Measurements from ENCODE around the gene TMEM131. TPM values are rescaled to one million over a fixed set of nuclear protein-coding genes. Genes with fewer than 3 reads are reported as not detected.

TMEM131 gene
- total RNA-seq, 1 donor from 2014 or later = 31.7 TPM

DNA sequence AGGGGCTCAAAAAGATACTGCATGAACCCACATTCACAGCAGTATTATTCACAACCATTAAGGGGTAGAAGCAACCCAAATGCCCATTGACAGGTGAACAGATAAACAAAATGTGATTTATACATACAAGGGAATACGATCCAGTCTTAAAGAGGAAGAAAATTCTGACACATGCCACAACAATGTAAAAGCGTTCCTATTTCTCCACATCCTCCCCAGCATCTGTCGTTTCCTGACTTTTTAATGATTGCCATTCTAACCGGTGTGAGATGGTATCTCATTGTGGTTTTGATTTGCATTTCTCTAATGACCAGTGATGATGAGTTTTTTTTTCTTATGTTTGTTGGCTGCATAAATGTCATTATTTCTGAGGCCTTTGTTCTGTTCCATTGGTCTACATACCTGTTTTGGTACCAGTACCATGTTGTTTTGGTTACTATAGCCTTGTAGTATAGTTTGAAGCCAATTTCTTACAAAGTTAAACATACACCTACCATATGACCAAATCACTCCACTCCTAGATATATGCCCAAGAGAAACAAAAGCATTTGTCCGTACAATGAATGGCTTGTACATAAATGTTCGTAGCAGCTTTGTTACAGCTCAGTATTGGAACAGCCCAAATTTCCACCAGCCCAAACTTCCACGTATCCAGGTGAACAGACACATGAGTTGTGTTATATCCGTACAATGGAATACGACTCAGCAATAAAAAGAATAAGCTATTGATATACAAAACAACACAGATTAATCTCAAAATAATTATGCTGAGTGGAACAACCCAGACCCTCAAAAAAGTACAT is 85.1 kb downstream of the TMEM131 start:
- no peaks in the 10 kb centered on the region for H3K27me3 Mint-ChIP-seq (ENCODE audit: unreplicated experiment)
- peak overlapping the region; percentile 23 for H3K4me3 Mint-ChIP-seq (ENCODE audit: unreplicated experiment)
- H3K36me3 Mint-ChIP-seq (ENCODE audit: low read depth, unreplicated experiment) = no peaks in the 10 kb centered on the region
- H3K4me1 Mint-ChIP-seq (ENCODE audit: unreplicated experiment) = peaks cover 19% of the 10 kb centered on the region
- H3K27ac Mint-ChIP-seq (ENCODE audit: unreplicated experiment) = no peak overlapping the region
- no peaks in the 10 kb centered on the region for H3K9me3 Mint-ChIP-seq (ENCODE audit: unreplicated experiment)
- TF ChIP-seq, protein P1, sequence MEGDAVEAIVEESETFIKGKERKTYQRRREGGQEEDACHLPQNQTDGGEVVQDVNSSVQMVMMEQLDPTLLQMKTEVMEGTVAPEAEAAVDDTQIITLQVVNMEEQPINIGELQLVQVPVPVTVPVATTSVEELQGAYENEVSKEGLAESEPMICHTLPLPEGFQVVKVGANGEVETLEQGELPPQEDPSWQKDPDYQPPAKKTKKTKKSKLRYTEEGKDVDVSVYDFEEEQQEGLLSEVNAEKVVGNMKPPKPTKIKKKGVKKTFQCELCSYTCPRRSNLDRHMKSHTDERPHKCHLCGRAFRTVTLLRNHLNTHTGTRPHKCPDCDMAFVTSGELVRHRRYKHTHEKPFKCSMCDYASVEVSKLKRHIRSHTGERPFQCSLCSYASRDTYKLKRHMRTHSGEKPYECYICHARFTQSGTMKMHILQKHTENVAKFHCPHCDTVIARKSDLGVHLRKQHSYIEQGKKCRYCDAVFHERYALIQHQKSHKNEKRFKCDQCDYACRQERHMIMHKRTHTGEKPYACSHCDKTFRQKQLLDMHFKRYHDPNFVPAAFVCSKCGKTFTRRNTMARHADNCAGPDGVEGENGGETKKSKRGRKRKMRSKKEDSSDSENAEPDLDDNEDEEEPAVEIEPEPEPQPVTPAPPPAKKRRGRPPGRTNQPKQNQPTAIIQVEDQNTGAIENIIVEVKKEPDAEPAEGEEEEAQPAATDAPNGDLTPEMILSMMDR (IDR thresholded peaks at IDR 0.05; ENCODE audit: unreplicated experiment) = no peak
- DNase-seq (ENCODE audit: low spot score) = no peak

DNA sequence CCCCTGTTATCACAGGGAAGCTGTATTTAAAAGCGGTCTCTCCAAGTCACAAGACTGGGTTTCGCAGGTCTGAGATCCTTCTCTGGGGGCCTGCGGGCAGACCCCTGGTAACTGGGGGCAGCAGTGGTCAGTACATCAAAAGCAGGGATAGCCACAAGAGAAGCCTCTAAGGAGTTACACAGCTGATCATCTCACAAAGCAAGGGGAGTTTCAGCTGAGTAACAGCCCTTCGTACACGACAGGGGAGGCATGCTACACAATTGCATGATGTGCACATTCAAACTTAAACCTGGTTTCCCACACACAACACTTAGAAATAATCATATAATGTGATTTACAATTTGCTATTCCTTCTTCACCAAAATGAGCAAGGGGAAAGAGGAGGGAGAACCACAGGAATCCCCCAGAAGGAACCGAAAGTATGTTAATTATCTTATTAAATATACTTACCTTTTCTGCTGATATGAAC is 87.5 kb downstream of the TMEM131 start:
- Mint-ChIP-seq H3K4me1 (ENCODE audit: unreplicated experiment) (peaks cover 7% of the 10 kb centered on the region), H3K27ac (ENCODE audit: unreplicated experiment) (no peak overlapping the region), H3K4me3 (ENCODE audit: unreplicated experiment) (no peak overlapping the region)

DNA sequence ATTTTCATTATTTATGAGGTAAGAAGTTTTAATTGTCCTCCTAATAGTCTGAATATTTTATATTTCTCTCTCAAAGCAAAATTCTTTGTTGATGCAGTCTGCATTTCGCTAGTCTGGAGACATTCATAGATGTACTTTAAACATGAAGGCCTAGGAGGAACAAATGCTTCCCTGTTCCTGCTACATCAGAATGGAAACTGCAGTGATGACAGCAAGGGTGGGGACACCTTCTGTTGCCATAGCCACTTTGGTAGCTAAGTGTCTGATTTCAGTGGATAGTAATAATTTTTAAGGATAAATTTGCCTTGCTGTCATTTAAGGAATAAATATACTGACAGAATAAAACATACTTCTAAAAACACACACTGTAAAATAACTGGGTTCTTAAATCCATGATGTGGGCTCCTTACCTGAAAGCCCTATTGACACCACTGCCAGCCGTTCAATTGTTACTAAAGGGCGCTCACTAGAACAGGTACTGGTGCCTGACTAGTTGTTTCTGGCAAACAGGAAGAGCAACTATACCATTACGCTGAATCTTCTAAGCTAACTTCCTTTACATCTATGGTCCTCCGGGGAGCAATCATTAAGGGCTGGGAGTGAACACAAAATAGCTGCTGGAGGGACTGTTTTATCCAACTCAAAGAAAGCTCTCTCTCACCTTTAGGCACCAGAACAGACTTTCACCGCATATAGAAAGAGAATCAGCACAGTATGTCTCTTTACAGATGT is 88.2 kb downstream of the TMEM131 start:
- H3K9me3 Mint-ChIP-seq (ENCODE audit: unreplicated experiment) = no peaks in the 10 kb centered on the region
- no peak overlapping the region for H3K27ac Mint-ChIP-seq (ENCODE audit: unreplicated experiment)
- DNase-seq (ENCODE audit: low spot score) = no peak
- H3K27me3 Mint-ChIP-seq (ENCODE audit: unreplicated experiment) = no peaks in the 10 kb centered on the region
- H3K4me1 Mint-ChIP-seq (ENCODE audit: unreplicated experiment) = peaks cover 7% of the 10 kb centered on the region
- no peaks in the 10 kb centered on the region for H3K36me3 Mint-ChIP-seq (ENCODE audit: low read depth, unreplicated experiment)
- TF ChIP-seq, protein P1 (IDR thresholded peaks at IDR 0.05; ENCODE audit: unreplicated experiment) = no peak
- H3K4me3 Mint-ChIP-seq (ENCODE audit: unreplicated experiment) = no peak overlapping the region

More for the DNA sequence above, 87.5 kb downstream of the TMEM131 start:
- Mint-ChIP-seq H3K9me3 (ENCODE audit: unreplicated experiment) (no peaks in the 10 kb centered on the region), H3K27me3 (ENCODE audit: unreplicated experiment) (no peaks in the 10 kb centered on the region), H3K36me3 (ENCODE audit: low read depth, unreplicated experiment) (no peaks in the 10 kb centered on the region)
- TF ChIP-seq, protein P1 (IDR thresholded peaks at IDR 0.05; ENCODE audit: unreplicated experiment) = no peak
- no peak for DNase-seq (ENCODE audit: low spot score)

DNA sequence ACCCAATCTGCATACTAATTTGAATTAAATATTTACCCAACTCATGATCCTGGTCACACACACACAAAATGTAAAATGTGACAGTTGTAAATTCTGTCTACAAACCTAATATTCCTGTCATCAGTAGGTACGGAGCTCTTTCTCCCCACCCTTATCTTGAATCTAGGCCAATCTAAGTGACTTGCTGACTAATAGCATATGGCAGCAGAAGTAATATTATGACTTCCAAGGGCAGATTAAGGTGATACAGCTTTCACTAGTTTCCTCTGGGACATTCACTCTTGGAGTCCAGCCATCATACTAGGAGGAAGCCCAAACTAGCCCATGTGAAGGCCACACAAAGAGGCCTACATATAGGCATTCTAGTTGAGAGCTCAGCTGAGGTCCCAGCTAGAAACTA is 89.4 kb downstream of the TMEM131 start:
- Mint-ChIP-seq H3K27me3 (ENCODE audit: unreplicated experiment) (no peaks in the 10 kb centered on the region), H3K4me1 (ENCODE audit: unreplicated experiment) (peaks cover 7% of the 10 kb centered on the region), H3K36me3 (ENCODE audit: low read depth, unreplicated experiment) (no peaks in the 10 kb centered on the region), H3K4me3 (ENCODE audit: unreplicated experiment) (no peak overlapping the region), H3K9me3 (ENCODE audit: unreplicated experiment) (no peaks in the 10 kb centered on the region), H3K27ac (ENCODE audit: unreplicated experiment) (no peak overlapping the region)
- TF ChIP-seq, protein P1 (IDR thresholded peaks at IDR 0.05; ENCODE audit: unreplicated experiment) = no peak
- DNase-seq (ENCODE audit: low spot score) = no peak

DNA sequence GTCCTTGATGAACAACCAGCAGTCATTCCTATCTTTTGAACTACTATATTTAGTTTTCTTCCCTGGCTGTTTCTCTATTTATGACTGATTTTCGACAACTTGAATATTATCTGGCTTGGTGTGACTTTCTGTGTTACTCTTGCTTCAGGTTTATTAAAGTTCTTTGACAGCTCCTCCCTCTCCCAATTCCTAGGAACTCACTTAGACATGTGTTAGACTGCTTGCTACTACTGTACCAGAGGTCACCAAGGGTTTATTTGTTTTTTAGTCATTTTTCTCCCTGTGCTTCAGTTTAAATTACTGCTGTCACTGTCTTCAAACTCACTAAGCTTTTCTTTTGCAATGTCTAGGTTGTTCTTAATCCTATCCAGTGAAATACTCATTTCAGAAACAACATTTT is 90.5 kb downstream of the TMEM131 start:
- Mint-ChIP-seq H3K4me3 (ENCODE audit: unreplicated experiment) (no peak overlapping the region), H3K36me3 (ENCODE audit: low read depth, unreplicated experiment) (no peaks in the 10 kb centered on the region), H3K9me3 (ENCODE audit: unreplicated experiment) (no peaks in the 10 kb centered on the region), H3K4me1 (ENCODE audit: unreplicated experiment) (peaks cover 7% of the 10 kb centered on the region), H3K27me3 (ENCODE audit: unreplicated experiment) (peaks cover 1% of the 10 kb centered on the region), H3K27ac (ENCODE audit: unreplicated experiment) (no peak overlapping the region)
- TF ChIP-seq, protein P1 (IDR thresholded peaks at IDR 0.05; ENCODE audit: unreplicated experiment) = no peak
- no peak for DNase-seq (ENCODE audit: low spot score)
